HCT116 (cell line): ENCODE results near the gene NPDC1. TPM values are rescaled to one million over a fixed set of nuclear protein-coding genes. Genes with fewer than 3 reads are reported as not detected.

ENCODE experiments used
- ATAC-seq: fragments of 200-7000 bp; cut with Tn5 transposase; 2 replicates; pipeline ENCODE4 v1.9.1; 2020; ENCODE audit warnings: mild to moderate bottlenecking, moderate library complexity
- BruUV-seq: library from RNA; stranded (reverse); fragments of 400-500 nt; replicated peaks from 2 replicates; lab custom pipeline; 2021; lab: Mats Ljungman, UMichigan
- CTCF ChIA-PET: fragments of 300-600 bp; sonication (Branson Sonifier 250); formaldehyde crosslinking; loops from one replicate; lab custom pipeline; 2021; ENCODE audit warnings: antibody characterized with exemption; lab: Charles Lee
- POLR2A ChIA-PET: fragments of 300-600, 350-600 bp; sonication (Branson Sonifier 250); formaldehyde crosslinking; loops from one replicate; lab custom pipeline; 2021; ENCODE audit warnings: antibody characterized with exemption; lab: Charles Lee
- RAD21 ChIA-PET, 2 experiments: fragments of 300-600 bp; sonication (Branson Sonifier 250); formaldehyde crosslinking; loops; one replicate each; lab custom pipeline; 2023; ENCODE audit warnings: low total read pairs in 2 of 2; ENCODE audit not compliant: uncharacterized antibody in 2 of 2, unreplicated experiment in 2 of 2, low non-redundant PET in 1 of 2; lab: Charles Lee
- DNase-seq: peaks from one replicate; pipeline ENCODE4 v3.0.0-alpha.2; 2010; ENCODE audit warnings: low read depth, low spot score
- H2AFZ ChIP-seq: fragments of 200-600 bp; shearing (Covaris generic), sonication (generic); 2 replicates; pipeline ENCODE4 v1.6.1; 2017; ENCODE audit warnings: low read depth, mixed run types, mixed read lengths, antibody characterized with exemption, low read length; ENCODE audit not compliant: poor library complexity, severe bottlenecking
- H3K27ac ChIP-seq: 2 replicates; pipeline ENCODE4 v1.5.1; 2012; ENCODE audit warnings: low read depth, low read length
- H3K27me3 ChIP-seq: fragments of 200-600 bp; sonication (generic); 2 replicates; pipeline ENCODE4 v1.6.1; 2016; ENCODE audit warnings: mixed run types, low read length, mixed read lengths; ENCODE audit not compliant: insufficient read depth
- H3K36me3 ChIP-seq, 2 experiments: fragments of 200-500 bp in 1 of 2; fragments of 200-600 bp in 1 of 2; sonication (Bioruptor generic) in 1 of 2; sonication (generic) in 1 of 2; 2 replicates each; pipeline versions ENCODE4 v1.5.1 to v1.6.1; 2014 to 2016; ENCODE audit warnings: low read length in 2 of 2, inconsistent platforms in 1 of 2, mixed read lengths in 1 of 2, mixed run types in 1 of 2; ENCODE audit not compliant: insufficient read depth in 2 of 2, control insufficient read depth in 1 of 2
- H3K4me1 ChIP-seq, 2 experiments: fragments of 200-600 bp in 1 of 2; sonication (generic) in 1 of 2; 2 replicates each; pipeline versions ENCODE4 v1.5.1 to v1.6.1; 2012 to 2017; ENCODE audit warnings: low read length in 2 of 2, inconsistent platforms in 1 of 2, mild to moderate bottlenecking in 1 of 2, mixed read lengths in 1 of 2, mixed run types in 1 of 2, moderate library complexity in 1 of 2; ENCODE audit not compliant: insufficient read depth in 2 of 2, control insufficient read depth in 1 of 2
- H3K4me2 ChIP-seq: fragments of 200-600 bp; sonication (generic); 2 replicates; pipeline ENCODE4 v1.6.1; 2017; ENCODE audit warnings: mixed run types, low read length, mixed read lengths
- H3K4me3 ChIP-seq, 2 experiments: fragments of 200-600 bp in 1 of 2; sonication (generic) in 1 of 2; replicated peaks in 1 of 2; 2 replicates each; pipeline ENCODE4 v1.5.1; 2011 to 2016; ENCODE audit warnings: low read length in 2 of 2, control low read depth in 1 of 2, low read depth in 1 of 2, mild to moderate bottlenecking in 1 of 2, mixed read lengths in 1 of 2, mixed run types in 1 of 2
- H3K79me2 ChIP-seq: fragments of 200-600 bp; sonication (generic); 2 replicates; pipeline ENCODE4 v1.6.1; 2017; ENCODE audit warnings: mild to moderate bottlenecking, mixed run types, low read length, moderate library complexity, mixed read lengths; ENCODE audit not compliant: insufficient read depth
- H3K9ac ChIP-seq: fragments of 200-600 bp; sonication (generic); 2 replicates; pipeline ENCODE4 v1.6.1; 2016; ENCODE audit warnings: low read length, mixed read lengths
- H3K9me2 ChIP-seq: fragments of 200-600 bp; sonication (generic), shearing (Covaris generic); 2 replicates; pipeline ENCODE4 v1.6.1; 2017; ENCODE audit warnings: mixed run types, mild to moderate bottlenecking, moderate library complexity; ENCODE audit not compliant: insufficient read depth
- H3K9me3 ChIP-seq, 2 experiments: fragments of 200-500 bp in 1 of 2; fragments of 200-600 bp in 1 of 2; sonication (Bioruptor generic) in 1 of 2; sonication (generic) in 1 of 2; 2 replicates each; pipeline ENCODE4 v1.6.1; 2014 to 2017; ENCODE audit warnings: low read length in 2 of 2, mixed read lengths in 2 of 2, inconsistent platforms in 1 of 2, low read depth in 1 of 2, mild to moderate bottlenecking in 1 of 2, mixed run types in 1 of 2, moderate library complexity in 1 of 2; ENCODE audit not compliant: control insufficient read depth in 1 of 2, insufficient read depth in 1 of 2
- H4K20me1 ChIP-seq: fragments of 200-600 bp; sonication (generic), shearing (Covaris generic); 2 replicates; pipeline ENCODE4 v1.6.1; 2017; ENCODE audit warnings: mixed run types, mild to moderate bottlenecking, moderate library complexity; ENCODE audit not compliant: insufficient read depth
- CEBPB ChIP-seq: IDR thresholded peaks from 2 replicates; pipeline ENCODE4 v1.6.1; 2012; ENCODE audit warnings: low read depth
- CTCF ChIP-seq, 3 experiments: fragments of 200-600 bp in 1 of 3; sonication (generic) in 1 of 3; IDR thresholded peaks in 2 of 3; conservative IDR thresholded peaks in 1 of 3; 2 replicates each; pipeline ENCODE4 v1.5.1; 2012 to 2017; ENCODE audit warnings: low read depth in 2 of 3, low read length in 2 of 3, antibody characterized with exemption in 1 of 3, borderline replicate concordance in 1 of 3, control low read depth in 1 of 3, mild to moderate bottlenecking in 1 of 3, mixed read lengths in 1 of 3, mixed run types in 1 of 3, moderate library complexity in 1 of 3; ENCODE audit not compliant: insufficient read depth in 1 of 3
- EGR1 ChIP-seq: IDR thresholded peaks from 2 replicates; pipeline ENCODE4 v1.6.1; 2012; ENCODE audit warnings: low read depth
- ELF1 ChIP-seq: IDR thresholded peaks from 2 replicates; pipeline ENCODE4 v1.6.1; 2012; ENCODE audit warnings: low read depth, borderline replicate concordance
- EZH2 ChIP-seq: fragments of 200-600 bp; sonication (generic); IDR thresholded peaks from 2 replicates; pipeline ENCODE4 v1.6.1; 2017; ENCODE audit warnings: antibody characterized with exemption, mixed run types
- EZH2phosphoT487 ChIP-seq: fragments of 200-600 bp; IDR thresholded peaks from 2 replicates; pipeline ENCODE4 v1.6.1; 2018; ENCODE audit warnings: antibody characterized with exemption, borderline replicate concordance
- JUND ChIP-seq: IDR thresholded peaks from 2 replicates; pipeline ENCODE4 v1.6.1; 2012
- MAX ChIP-seq: IDR thresholded peaks from 2 replicates; pipeline ENCODE4 v1.6.1; 2012
- POLR2A ChIP-seq: IDR thresholded peaks from 2 replicates; pipeline ENCODE4 v1.7.0; 2011; ENCODE audit warnings: borderline replicate concordance; ENCODE audit not compliant: insufficient read depth, insufficient read length; ENCODE audit errors: extremely low read depth
- TCF7L2 ChIP-seq: IDR thresholded peaks from 2 replicates; pipeline ENCODE4 v1.7.0; 2011; ENCODE audit warnings: borderline replicate concordance, inconsistent platforms; ENCODE audit not compliant: insufficient read depth, insufficient read length; ENCODE audit errors: extremely low read depth
- ZFX ChIP-seq: fragments of 450-650 bp; IDR thresholded peaks from 2 replicates; pipeline ENCODE4 v1.6.1; 2017
- ZNF274 ChIP-seq: fragments of 200-500 bp; sonication (Bioruptor generic); IDR thresholded peaks from 2 replicates; pipeline ENCODE4 v1.6.1; 2014; ENCODE audit warnings: mild to moderate bottlenecking, low read depth, low read length, inconsistent platforms
- intact Hi-C: fragments of 100-400 bp; cut with micrococcal nuclease; formaldehyde crosslinking; loops from 2 replicates; pipeline ENCODE4 v1.10.0; 2022
- total RNA-seq: library from RNA; stranded (reverse); gene quantifications from one replicate; pipeline ENCODE4 v1.2.1, GENCODE V29; 2021; ENCODE audit not compliant: unreplicated experiment

The NPDC1 gene
- total RNA-seq, 1 experiment from 2014 or later, result 98.8 TPM

- no peak overlapping the region for H3K4me3 ChIP-seq
- H3K79me2 ChIP-seq, result no peaks in the 10 kb centered on the region
- ATAC-seq (no peak), DNase-seq (no peak)
- no peak overlapping the region for H2AFZ ChIP-seq
- no peaks in the 10 kb centered on the region for H3K9me3 ChIP-seq
- TF ChIP-seq MAX, result no peak
- no peak for TF ChIP-seq EGR1
- TF ChIP-seq JUND, result no peak
- no peak for TF ChIP-seq ELF1
- no peak for TF ChIP-seq POLR2A
- TF ChIP-seq TCF7L2, result no peak
- no peak for TF ChIP-seq CTCF (IDR thresholded peaks at IDR 0.05 in 2 of 3, conservative IDR thresholded peaks at IDR 0.05 in 1 of 3; ENCODE audit: borderline replicate concordance in 1 of 3, insufficient read depth in 1 of 3, low read depth in 2 of 3, low read length in 2 of 3)
- TF ChIP-seq EZH2phosphoT487, result no peak
- no peak for TF ChIP-seq EZH2
- no peak for TF ChIP-seq CEBPB
- TF ChIP-seq ZFX, result no peak
- TF ChIP-seq ZNF274, result no peak
- H3K27ac ChIP-seq, result no peak overlapping the region
- H3K4me2 ChIP-seq, result no peak overlapping the region
- no peaks in the 10 kb centered on the region for H4K20me1 ChIP-seq
- POLR2A ChIA-PET, result no interaction called here
- H3K9ac ChIP-seq, result no peak overlapping the region
- no peaks in the 10 kb centered on the region for H3K27me3 ChIP-seq
- intact Hi-C loops, result no loop called here
- H3K4me1 ChIP-seq, result no peaks in the 10 kb centered on the region
- H3K36me3 ChIP-seq, result peaks cover 17 to 34% of the 10 kb centered on the region in 2 experiments; a peak in 3 of 4 replicates
- no TSS peak for BruUV-seq
- RAD21 ChIA-PET, result no interaction called here
- CTCF ChIA-PET, result no interaction called here
- no peaks in the 10 kb centered on the region for H3K9me2 ChIP-seq
These were observed 33.0 kb downstream of the NPDC1 start for GRCh38 chr9:137012694-137013570.
